ENCODE results near the gene ALOX5.
"Not testable (repeated sequence)": the region's sequence is repeated elsewhere in the genome, so short reads cannot be mapped to it uniquely, and the experiment has no call there.

ALOX5 gene

DNA sequence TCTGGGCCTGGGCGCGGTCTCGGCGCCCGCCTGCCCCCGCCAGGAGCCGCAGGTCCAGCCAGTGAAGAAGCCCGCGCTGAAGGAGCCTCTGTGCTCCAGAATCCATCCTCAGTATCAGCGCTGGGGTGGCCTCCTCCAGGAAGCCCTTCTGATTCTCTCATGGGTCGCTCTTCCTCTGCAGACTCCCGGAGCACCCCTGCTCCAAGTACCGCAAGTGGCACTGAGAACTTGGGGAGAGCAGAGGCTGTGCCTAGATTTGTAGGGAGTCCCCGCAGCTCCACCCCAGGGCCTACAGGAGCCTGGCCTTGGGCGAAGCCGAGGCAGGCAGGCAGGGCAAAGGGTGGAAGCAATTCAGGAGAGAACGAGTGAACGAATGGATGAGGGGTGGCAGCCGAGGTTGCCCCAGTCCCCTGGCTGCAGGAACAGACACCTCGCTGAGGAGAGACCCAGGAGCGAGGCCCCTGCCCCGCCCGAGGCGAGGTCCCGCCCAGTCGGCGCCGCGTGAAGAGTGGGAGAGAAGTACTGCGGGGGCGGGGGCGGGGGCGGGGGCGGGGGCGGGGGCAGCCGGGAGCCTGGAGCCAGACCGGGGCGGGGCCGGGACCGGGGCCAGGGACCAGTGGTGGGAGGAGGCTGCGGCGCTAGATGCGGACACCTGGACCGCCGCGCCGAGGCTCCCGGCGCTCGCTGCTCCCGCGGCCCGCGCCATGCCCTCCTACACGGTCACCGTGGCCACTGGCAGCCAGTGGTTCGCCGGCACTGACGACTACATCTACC is at the start of gene ALOX5:
ALOX5 (plus strand) TSS at position 641 of the 774 bp plus-strand sequence; CDS start at position 705, 64 bp downstream.
- DNase-seq = peak; percentile 36

DNA sequence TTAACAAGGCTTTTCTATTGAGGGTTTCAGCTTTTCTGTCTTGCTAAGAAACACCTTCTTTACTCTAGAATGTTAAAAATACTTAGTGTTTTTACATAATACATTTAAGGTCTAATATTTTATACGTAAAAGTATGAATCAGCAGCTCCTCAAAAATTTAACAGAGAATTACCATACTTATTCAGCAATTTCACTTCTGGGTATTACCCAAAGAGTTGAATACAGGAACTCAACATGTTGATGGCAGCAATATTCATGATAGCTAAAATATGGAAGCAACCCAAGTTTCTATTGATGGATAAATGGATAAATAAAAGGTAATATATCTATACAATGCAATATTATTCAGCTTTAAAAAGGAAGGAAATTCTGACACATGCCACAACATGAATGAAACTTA is 48.9 kb upstream of the ALOX5 start:
- DNase-seq = no peak

- not testable (repeated sequence) for DNase-seq
Measured at GRCh38 chr10:45326864-45327263, 47.2 kb upstream of the ALOX5 start.

DNA sequence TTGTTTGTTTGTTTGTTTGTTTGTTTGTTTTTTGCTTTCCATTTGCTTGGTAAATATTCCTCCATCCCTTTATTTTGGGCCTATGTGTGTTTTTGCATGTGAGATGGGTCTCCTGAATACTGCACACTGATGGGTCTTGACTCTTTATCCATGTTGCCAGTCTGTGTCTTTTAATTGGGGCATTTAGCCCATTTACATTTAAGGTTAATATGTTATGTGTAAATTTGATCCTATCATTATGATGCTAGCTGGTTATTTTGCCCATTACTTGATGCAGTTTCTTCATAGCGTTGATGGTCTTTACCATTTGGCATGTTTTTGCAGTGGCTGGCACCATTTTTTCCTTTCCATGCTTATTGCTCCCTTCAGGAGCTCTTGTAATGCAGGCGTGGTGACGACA is 42.2 kb upstream of the ALOX5 start:
- DNase-seq = not testable (repeated sequence)

GRCh38 chr10:45339894-45340293 is 34.1 kb upstream of the ALOX5 start:
- no peak for DNase-seq

- DNase-seq = not testable (repeated sequence)
Measured at GRCh38 chr10:45340420-45340819, 33.6 kb upstream of the ALOX5 start.

DNA sequence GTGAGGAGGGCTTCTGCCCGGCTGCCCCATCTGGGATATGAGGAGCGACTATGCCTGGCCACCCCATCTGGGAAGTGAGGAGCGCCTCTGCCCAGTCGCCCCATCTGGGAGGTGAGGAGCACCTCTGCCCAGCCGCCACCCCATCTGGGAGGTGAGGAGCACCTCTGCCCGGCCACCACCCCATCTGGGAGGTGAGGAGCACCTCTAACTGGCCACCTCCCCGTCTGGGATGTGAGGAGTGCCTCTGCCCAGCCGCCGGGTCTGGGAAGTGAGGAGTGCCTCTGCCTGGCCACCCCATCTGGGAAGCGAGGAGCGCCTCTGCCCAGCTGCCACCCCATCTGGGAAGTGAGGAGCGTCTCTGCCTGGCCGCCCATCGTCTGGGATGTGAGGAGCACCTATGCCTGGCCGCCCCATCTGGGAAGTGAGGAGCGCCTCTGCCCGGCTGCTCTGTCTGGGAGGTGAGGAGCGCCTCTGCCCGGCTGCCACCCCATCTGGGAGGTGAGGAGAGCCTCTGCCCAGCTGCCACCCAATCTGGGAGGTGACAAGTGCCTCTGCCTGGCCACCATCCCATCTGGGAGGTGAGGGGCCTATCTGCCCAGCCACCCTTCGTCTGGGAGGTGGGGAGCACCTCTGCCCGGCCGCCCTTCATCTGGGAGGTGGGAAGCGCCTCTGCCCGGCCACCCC is 27.2 kb upstream of the ALOX5 start:
- not testable (repeated sequence) for DNase-seq

DNA sequence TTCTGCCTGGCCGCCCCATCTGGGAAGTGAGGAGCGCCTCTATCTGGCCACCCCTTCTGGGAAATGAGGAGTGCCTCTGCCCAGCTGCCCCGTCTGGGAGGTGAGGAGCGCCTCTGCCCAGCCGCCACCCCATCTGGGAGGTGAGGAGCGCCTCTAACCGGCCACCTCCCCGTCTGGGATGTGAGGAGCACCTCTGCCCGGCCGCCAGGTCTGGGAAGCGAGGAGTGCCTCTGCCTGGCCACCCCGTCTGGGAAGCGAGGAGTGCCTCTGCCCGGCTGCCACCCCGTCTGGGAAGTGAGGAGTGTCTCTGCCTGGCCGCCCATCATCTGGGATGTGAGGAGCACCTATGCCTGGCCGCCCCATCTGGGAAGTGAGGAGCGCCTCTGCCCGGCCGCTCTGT is 26.6 kb upstream of the ALOX5 start:
- DNase-seq = not testable (repeated sequence)

DNA sequence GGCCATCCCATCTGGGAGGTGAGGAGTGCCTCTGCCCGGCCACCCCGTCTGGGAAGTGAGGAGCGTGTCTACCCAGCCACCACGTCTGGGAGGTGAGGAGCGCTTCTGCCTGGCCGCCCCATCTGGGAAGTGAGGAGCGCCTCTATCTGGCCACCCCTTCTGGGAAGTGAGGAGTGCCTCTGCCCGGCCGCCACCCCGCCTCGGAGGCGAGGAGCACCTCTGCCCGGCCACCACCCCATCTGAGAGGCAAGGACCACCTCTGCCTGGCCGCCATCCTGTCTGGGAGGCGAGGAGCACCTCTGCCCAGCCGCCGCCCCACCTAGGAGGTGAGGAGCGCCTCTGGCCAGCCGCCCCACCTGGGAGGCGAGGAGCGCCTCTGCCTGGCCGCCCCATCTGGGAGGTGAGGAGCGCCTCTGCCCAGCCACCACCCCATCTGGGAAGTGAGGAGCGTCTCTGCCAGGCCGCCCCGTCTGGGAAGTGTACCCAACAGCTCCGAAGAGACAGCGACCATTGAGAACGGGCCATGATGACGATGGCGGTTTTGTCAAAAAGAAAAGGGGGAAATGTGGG is 25.7 kb upstream of the ALOX5 start:
- not testable (repeated sequence) for DNase-seq

DNA sequence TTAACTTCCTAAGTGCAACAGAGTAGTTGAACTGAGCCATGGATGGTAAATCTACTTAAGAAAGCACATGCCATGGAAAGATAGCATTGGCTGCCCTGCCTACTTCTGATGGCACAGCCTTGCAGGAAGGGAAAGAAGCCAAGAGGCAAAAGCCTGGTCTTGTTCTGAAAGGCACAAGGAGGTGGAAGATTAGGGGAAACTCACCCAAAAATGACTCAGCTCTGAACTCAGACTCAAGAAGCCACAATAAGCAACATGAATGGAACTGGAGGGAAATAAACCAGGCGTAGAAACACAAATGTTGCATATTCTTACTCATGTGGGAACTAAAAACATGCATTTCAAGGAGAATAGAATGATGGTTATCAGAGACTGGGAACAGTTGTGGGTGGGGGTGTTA is 20.8 kb upstream of the ALOX5 start:
- no peak for DNase-seq

DNA sequence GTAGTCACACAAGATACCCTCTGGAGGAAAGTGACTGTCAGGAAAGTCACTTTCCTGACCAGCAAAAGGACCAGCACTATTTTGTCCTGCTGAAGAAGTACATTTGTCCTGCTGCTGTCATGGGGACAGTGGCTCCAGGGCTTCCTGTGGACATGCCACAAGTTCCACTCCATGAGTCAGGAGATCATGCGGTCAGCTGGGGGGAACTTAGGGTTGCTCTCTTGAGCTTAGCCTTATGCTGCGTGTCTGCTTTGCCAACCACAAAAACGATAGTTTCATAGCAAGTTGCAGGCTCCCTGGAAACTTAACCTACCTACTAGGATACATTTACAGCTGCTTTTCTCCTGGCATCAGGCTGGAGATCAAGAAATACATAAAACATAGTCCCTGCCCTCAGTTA is 19.8 kb upstream of the ALOX5 start:
- no peak for DNase-seq

- DNase-seq = no peak
Measured at GRCh38 chr10:45355494-45355893, 18.5 kb upstream of the ALOX5 start.

GRCh38 chr10:45358961-45359360 is 15.1 kb upstream of the ALOX5 start:
- DNase-seq = not testable (repeated sequence)

DNA sequence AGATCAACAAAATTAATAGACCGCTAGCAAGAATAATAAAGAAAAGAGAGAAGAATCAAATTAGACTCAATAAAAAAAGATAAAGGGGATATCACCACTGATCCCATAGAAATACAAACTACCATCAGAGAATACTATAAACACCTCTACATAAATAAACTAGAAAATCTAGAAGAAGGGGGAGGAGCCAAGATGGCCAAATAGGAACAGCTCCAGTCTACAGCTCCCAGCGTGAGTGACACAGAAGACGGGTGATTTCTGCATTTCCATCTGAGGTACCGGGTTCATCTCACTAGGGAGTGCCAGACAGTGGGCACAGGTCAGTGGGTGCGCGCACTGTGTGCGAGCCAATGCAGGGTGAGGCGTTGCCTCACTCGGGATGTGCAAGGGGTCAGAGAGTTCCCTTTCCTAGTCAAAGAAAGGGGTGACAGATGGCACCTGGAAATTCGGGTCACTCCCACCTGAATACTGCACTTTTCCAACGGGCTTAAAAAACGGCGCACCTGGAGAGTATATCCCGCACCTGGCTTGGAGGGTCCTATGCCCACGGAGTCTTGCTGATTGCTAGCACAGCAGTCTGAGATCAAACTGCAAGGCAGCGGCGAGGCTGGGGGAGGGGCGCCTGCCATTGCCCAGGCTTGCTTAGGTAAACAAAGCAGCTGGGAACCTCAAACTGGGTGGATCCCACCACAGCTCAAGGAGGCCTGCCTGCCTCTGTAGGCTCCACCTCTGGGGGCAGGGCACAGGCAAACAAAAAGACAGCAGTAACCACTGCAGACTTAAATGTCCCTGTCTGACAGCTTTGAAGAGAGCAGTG is 11.8 kb upstream of the ALOX5 start:
- not testable (repeated sequence) for DNase-seq

GRCh38 chr10:45367643-45368042 is 6.4 kb upstream of the ALOX5 start:
- not testable (repeated sequence) for DNase-seq

GRCh38 chr10:45368181-45368580 is 5.8 kb upstream of the ALOX5 start:
- DNase-seq = no peak

DNA sequence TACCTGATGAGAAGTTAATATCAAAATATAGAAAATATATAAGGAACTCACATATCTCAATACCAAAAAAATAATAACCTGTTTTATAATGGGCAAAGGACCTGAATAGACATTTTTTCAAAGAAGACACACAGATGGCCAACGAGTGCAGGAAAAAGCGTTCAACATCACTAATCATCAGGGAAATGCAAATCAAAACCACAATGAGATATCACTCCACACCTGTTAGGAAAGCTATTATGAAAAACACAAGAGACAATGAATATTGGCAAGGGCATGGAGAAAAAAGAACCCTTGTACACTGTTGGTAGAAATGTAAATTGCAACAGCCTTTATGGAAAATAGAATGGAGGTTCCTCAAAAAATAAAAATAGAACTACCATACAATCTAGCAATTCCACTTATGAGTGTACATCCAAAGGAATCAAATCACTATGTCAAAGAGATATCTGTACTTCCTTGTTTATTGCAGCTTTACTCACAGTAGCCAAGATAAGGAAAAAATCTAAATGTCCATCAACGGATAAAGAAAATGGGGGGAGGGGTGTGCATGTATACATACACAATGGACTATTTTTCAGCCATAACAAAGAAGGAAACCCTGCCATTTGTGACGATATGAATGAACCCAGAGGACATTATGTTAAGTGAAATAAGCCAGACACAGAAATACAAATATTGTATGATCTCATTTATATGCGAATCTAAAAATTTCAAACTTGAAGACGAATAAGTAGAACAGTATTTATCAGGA is 3.6 kb upstream of the ALOX5 start:
- DNase-seq = peak; percentile 70

GRCh38 chr10:45371560-45371959 is 2.5 kb upstream of the ALOX5 start:
- DNase-seq = no peak

- DNase-seq = no peak
Measured at GRCh38 chr10:45372251-45372951, 1.6 kb upstream of the ALOX5 start.

DNA sequence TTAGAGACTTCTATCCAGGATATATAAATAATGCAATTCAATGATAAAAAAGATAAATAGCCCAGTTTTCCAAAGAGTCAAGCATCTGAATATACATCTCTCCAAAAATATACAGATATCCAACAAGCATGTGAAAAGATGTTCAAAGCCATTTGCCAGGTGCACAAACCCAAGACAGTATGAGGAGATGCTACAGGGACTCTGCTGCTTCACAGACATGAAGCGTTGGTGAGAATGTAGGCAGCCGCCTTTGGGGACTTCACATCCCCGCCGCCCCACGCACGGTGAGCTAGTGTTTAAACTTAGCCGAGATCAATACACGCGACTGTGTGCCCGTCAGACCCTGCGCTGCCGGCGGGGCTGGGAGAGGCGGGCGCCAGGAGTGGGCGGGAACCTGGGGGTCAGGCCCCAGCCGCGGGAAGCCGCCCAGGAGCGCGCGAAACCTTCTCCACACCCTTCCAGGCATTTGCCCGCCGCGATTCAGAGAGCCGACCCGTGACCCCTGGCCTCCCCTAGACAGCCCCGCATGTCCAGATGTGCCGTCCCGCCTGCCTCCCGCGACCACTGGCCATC is 927 bp upstream of the ALOX5 start:
- DNase-seq = no peak

DNA sequence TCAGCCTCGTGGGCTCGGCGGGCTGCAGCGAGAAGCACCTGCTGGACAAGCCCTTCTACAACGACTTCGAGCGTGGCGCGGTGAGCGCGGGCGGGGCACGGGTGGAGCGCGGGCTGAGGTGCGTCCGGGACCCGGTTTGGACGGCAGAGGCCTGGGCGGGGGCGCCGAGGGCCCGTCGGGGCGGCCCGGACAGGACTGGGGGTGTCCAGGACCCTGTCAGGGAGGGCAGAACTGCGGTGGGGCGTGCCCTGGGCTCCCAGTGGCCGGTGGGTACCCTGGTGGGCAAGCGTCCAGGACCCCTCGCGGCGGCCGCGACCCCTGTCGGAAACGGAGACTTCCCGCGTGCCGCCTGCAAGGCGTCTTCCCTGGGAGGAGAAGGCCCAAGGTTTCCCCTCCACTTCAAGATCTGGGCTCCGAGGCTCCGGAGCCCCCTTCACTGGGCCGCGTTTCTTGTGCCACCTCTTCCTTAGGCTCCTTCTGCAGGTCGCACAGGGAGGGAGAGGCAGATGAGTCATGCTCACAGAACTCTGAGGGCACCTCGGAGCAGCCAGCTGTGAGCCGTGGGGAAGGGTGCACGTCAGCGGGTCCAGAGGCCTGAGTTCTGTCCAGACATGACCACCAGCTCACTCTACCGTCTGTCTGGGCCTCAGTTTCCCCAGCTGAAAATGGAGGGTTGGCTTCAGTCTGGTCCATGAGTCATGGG is 485 bp downstream of the ALOX5 start:
- DNase-seq = no peak
